Hepatocyte (in vitro differentiated cells): ENCODE data around the gene SIGLEC11. TPM values are rescaled to one million over a fixed set of nuclear protein-coding genes. Genes with fewer than 3 reads are reported as not detected.
A peak's percentile ranks its signal among the peaks of the same experiment; 100 is the strongest.

Source experiments
- DNase-seq: peaks from one replicate; pipeline ENCODE4 v3.0.0-alpha.2; 2016; ENCODE audit warnings: low spot score
- H2AFZ ChIP-seq: fragments of 200-600 bp; sonication (generic); 2 replicates; pipeline ENCODE4 v1.6.0; 2016; ENCODE audit warnings: antibody characterized with exemption, mild to moderate bottlenecking
- H3K27ac ChIP-seq: fragments of 200-600 bp; sonication (generic); 2 replicates; pipeline ENCODE4 v1.5.1; 2016; ENCODE audit warnings: mild to moderate bottlenecking
- H3K27me3 ChIP-seq: fragments of 200-600 bp; sonication (generic); 2 replicates; pipeline ENCODE4 v1.6.1; 2016
- H3K36me3 ChIP-seq: fragments of 200-600 bp; sonication (generic); replicated peaks from 2 replicates; pipeline ENCODE4 v1.5.1; 2016; ENCODE audit warnings: low read depth; ENCODE audit not compliant: insufficient read depth
- H3K4me1 ChIP-seq: fragments of 200-600 bp; sonication (generic); 2 replicates; pipeline ENCODE4 v1.5.1; 2016; ENCODE audit warnings: mild to moderate bottlenecking, moderate library complexity; ENCODE audit not compliant: insufficient read depth
- H3K4me2 ChIP-seq: fragments of 200-600 bp; sonication (generic); 2 replicates; pipeline ENCODE4 v1.6.0; 2016
- H3K4me3 ChIP-seq: fragments of 200-600 bp; sonication (generic); 2 replicates; pipeline ENCODE4 v1.5.1; 2016; ENCODE audit warnings: mild to moderate bottlenecking
- H3K79me2 ChIP-seq: fragments of 200-600 bp; sonication (generic); 2 replicates; pipeline ENCODE4 v1.6.0; 2017; ENCODE audit warnings: mild to moderate bottlenecking
- H3K9me2 ChIP-seq: fragments of 200-600 bp; sonication (generic); replicated peaks from 2 replicates; pipeline ENCODE4 v1.6.0; 2017; ENCODE audit warnings: mild to moderate bottlenecking; ENCODE audit not compliant: insufficient read depth
- H3K9me3 ChIP-seq: fragments of 200-600 bp; sonication (generic); 2 replicates; pipeline ENCODE4 v1.5.1; 2016; ENCODE audit warnings: low read depth, mild to moderate bottlenecking
- H4K20me1 ChIP-seq: fragments of 200-600 bp; sonication (generic); 2 replicates; pipeline ENCODE4 v1.6.0; 2016; ENCODE audit warnings: mild to moderate bottlenecking; ENCODE audit not compliant: insufficient read depth, poor library complexity, severe bottlenecking
- EZH2 ChIP-seq: fragments of 200-600 bp; sonication (generic); IDR thresholded peaks from 2 replicates; pipeline ENCODE4 v1.6.1; 2016; ENCODE audit warnings: antibody characterized with exemption, mild to moderate bottlenecking, borderline replicate concordance
- EZH2phosphoT487 ChIP-seq: fragments of 200-600 bp; sonication (generic); IDR thresholded peaks from one replicate; pipeline ENCODE4 v1.6.1; 2018; ENCODE audit warnings: antibody characterized with exemption, mild to moderate bottlenecking, low read depth, moderate library complexity; ENCODE audit not compliant: unreplicated experiment, severe bottlenecking
- WGBS: methylation state at CpG from one replicate; pipeline ENCODE4 v1.1.6; 2016; ENCODE audit warnings: low lambda C conversion rate; ENCODE audit errors: missing lambda C conversion rate; 5-methylcytosine and 5-hydroxymethylcytosine counted together
- polyA plus RNA-seq: library from polyadenylated mRNA; unstranded; fragments of >200 nt; fragmentation: Nextera tagmentation; extraction: Ambion mirVana; gene quantifications from 2 replicates; pipeline ENCODE4 v1.2.1, GENCODE V29; 2016
- total RNA-seq: library from RNA; depleted of rRNA; stranded (reverse); fragments of >200 nt; gene quantifications from 2 replicates; pipeline ENCODE4 v1.2.3, GENCODE V29; 2014
- TF ChIP-seq, protein P1 (sequence below): fragments of 200-600 bp; sonication (generic); IDR thresholded peaks from 2 replicates; pipeline ENCODE4 v1.5.1; 2016; ENCODE audit warnings: antibody characterized with exemption, mild to moderate bottlenecking; ENCODE audit not compliant: poor library complexity

SIGLEC11 gene
- total and polyA plus RNA-seq, 2 experiments from 2014 or later = 6.0 to 15.8 TPM

DNA sequence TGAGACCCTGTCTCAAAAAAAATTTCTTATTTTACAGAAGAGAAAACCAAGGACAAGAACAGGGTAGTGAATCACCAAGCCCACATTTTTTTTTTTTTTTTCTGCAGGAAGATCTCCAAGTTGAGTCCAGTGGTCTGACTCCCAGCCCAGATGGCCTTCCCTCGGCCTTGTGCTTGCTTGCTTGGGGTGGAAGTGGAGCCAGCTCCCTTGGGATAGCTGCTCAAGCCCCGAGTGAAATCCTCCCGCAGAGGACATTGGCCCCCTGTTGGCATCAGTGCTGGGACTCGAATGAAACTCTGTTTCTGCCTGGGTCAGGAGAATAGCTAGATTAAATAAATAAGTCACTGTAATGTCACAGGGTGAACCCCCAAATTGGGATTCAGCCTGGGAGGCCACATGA, 22.3 kb downstream of the SIGLEC11 start:
- peaks cover 3% of the 10 kb centered on the region for H3K4me1 ChIP-seq
- H2AFZ ChIP-seq = no peak overlapping the region
- no peaks in the 10 kb centered on the region for H4K20me1 ChIP-seq
- TF ChIP-seq EZH2phosphoT487 = no peak
- no peak for TF ChIP-seq EZH2
- TF ChIP-seq, protein P1, sequence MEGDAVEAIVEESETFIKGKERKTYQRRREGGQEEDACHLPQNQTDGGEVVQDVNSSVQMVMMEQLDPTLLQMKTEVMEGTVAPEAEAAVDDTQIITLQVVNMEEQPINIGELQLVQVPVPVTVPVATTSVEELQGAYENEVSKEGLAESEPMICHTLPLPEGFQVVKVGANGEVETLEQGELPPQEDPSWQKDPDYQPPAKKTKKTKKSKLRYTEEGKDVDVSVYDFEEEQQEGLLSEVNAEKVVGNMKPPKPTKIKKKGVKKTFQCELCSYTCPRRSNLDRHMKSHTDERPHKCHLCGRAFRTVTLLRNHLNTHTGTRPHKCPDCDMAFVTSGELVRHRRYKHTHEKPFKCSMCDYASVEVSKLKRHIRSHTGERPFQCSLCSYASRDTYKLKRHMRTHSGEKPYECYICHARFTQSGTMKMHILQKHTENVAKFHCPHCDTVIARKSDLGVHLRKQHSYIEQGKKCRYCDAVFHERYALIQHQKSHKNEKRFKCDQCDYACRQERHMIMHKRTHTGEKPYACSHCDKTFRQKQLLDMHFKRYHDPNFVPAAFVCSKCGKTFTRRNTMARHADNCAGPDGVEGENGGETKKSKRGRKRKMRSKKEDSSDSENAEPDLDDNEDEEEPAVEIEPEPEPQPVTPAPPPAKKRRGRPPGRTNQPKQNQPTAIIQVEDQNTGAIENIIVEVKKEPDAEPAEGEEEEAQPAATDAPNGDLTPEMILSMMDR = no peak
- H3K27ac ChIP-seq = no peak overlapping the region
- H3K27me3 ChIP-seq = no peaks in the 10 kb centered on the region
- H3K79me2 ChIP-seq = no peaks in the 10 kb centered on the region
- no peaks in the 10 kb centered on the region for H3K9me2 ChIP-seq
- H3K4me3 ChIP-seq = no peak overlapping the region
- DNase-seq = no peak
- no peaks in the 10 kb centered on the region for H3K36me3 ChIP-seq
- no peak overlapping the region for H3K4me2 ChIP-seq
- WGBS = 92% methylated on average over 4 of the region's 4 CpGs
- no peaks in the 10 kb centered on the region for H3K9me3 ChIP-seq

DNA sequence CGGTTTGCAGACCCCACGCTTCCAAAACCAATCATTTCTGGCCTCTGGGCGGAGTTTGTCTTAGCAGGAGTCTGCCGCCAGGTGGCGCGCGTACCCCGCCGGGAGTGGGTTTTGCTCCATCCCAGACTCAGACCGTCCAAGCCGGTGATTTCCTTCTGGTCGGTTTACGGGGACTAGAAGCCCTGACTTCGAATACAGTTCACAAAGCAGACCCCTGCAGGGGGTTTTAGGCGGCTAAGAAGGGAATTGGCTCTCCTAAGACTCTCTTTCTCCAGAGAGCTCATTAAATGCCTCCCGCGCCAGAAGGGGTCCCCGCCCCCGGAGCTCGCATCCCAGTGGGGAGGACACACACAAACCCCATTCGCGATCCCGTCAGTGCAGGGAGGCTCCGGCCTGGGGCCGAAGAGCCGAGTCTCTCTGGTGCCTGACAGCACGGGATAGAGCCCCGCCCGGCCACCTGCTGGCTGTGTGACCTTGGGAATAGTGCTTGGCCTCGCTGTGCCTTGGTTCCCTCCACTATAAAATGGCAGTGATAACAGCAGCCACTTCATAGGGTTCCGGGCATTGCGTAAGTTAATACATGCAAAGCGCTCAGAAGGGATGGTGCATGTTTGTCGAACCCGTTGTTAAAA, 23.1 kb downstream of the SIGLEC11 start:
- H2AFZ ChIP-seq = peak overlapping the region; percentile 58
- peak overlapping the region; percentile 71 for H3K4me2 ChIP-seq

DNA sequence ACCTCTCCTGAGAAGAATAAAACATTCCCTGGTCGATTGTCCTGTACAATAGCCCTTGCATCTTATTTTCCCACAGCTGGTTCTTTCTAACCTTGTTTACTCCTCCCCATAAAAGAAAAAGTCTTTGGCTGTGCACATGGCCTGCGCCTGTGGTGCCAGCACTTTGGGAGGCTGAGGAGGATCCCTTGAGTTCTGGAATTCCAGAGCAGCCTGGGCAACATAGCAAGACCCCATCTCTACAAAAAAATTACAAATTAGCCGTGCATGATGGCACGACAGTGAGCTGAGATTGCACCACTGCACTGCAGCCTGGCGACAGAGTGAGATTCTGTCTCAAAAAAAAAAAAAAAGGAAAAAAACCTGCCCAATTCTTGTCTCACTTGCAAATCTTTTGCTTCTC, 24.4 kb downstream of the SIGLEC11 start:
- TF ChIP-seq EZH2 = no peak
- TF ChIP-seq, protein P1 = no peak
- TF ChIP-seq EZH2phosphoT487 = no peak
- Histone ChIP-seq H2AFZ (no peak overlapping the region), H3K36me3 (no peaks in the 10 kb centered on the region), H3K27me3 (no peaks in the 10 kb centered on the region), H3K9me2 (no peaks in the 10 kb centered on the region), H3K4me1 (peaks cover 3% of the 10 kb centered on the region), H3K4me2 (no peak overlapping the region), H3K79me2 (no peaks in the 10 kb centered on the region), H3K27ac (no peak overlapping the region), H3K4me3 (no peak overlapping the region), H3K9me3 (no peaks in the 10 kb centered on the region), H4K20me1 (no peaks in the 10 kb centered on the region)
- WGBS = 78% methylated on average over 5 of the region's 5 CpGs
- no peak for DNase-seq

More for the DNA sequence above, 23.1 kb downstream of the SIGLEC11 start:
- Histone ChIP-seq H3K4me1 (peaks cover 3% of the 10 kb centered on the region), H3K27me3 (no peaks in the 10 kb centered on the region), H3K36me3 (no peaks in the 10 kb centered on the region), H4K20me1 (no peaks in the 10 kb centered on the region), H3K79me2 (no peaks in the 10 kb centered on the region), H3K27ac (no peak overlapping the region), H3K4me3 (no peak overlapping the region), H3K9me3 (no peaks in the 10 kb centered on the region), H3K9me2 (no peaks in the 10 kb centered on the region)
- TF ChIP-seq EZH2 = no peak
- TF ChIP-seq, protein P1 = peak; percentile 94
- no peak for TF ChIP-seq EZH2phosphoT487
- DNase-seq = peak; percentile 86
- WGBS = 20% methylated on average over 35 of the region's 35 CpGs
